HG03575 (cell line): Measurements from ENCODE around the gene NNT.
"Not testable (repeated sequence)": the region's sequence is repeated elsewhere in the genome, so short reads cannot be mapped to it uniquely, and the experiment has no call there.

ENCODE experiments used
- ATAC-seq: cut with Tn5 transposase; IDR thresholded peaks from one replicate; pipeline ENCODE4 v1.9.1; 2021; ENCODE audit not compliant: unreplicated experiment, insufficient number of reproducible peaks, low FRiP score; ENCODE audit errors: extremely low read depth

Gene NNT

GRCh38 chr5:43581398-43581797 lies 21.6 kb upstream of the NNT start:
- ATAC-seq: no peak

- no peak for ATAC-seq
These were observed 20.6 kb upstream of the NNT start for GRCh38 chr5:43582082-43583005.

GRCh38 chr5:43583724-43584123 lies 19.3 kb upstream of the NNT start:
- ATAC-seq: no peak

GRCh38 chr5:43584166-43584699 lies 18.7 kb upstream of the NNT start:
- ATAC-seq: no peak

- ATAC-seq: no peak
These were observed 14.1 kb upstream of the NNT start for GRCh38 chr5:43588842-43589241.

- ATAC-seq: no peak
These were observed 13.7 kb upstream of the NNT start for GRCh38 chr5:43589310-43589709.

- ATAC-seq: no peak
These were observed 12.3 kb upstream of the NNT start for GRCh38 chr5:43590700-43591099.

- ATAC-seq: no peak
These were observed 10.6 kb upstream of the NNT start for GRCh38 chr5:43592363-43592762.

- not testable (repeated sequence) for ATAC-seq
These were observed 4.1 kb upstream of the NNT start for GRCh38 chr5:43598927-43599326.

- ATAC-seq: no peak
These were observed 1.3 kb upstream of the NNT start for GRCh38 chr5:43601454-43602260.

- ATAC-seq: peak; percentile 59
These were observed 601 bp downstream of the NNT start for GRCh38 chr5:43603344-43604217.

GRCh38 chr5:43604699-43605098 lies 1.7 kb downstream of the NNT start:
- no peak for ATAC-seq

GRCh38 chr5:43606351-43606750 lies 3.4 kb downstream of the NNT start:
- ATAC-seq: no peak

GRCh38 chr5:43608406-43608805 lies 5.4 kb downstream of the NNT start:
- no peak for ATAC-seq

- no peak for ATAC-seq
These were observed 6.8 kb downstream of the NNT start for GRCh38 chr5:43609752-43610151.

- no peak for ATAC-seq
These were observed 10.4 kb downstream of the NNT start for GRCh38 chr5:43613370-43613769.

- no peak for ATAC-seq
These were observed 12.6 kb downstream of the NNT start for GRCh38 chr5:43615445-43616184.

GRCh38 chr5:43616535-43616934 lies 13.6 kb downstream of the NNT start:
- ATAC-seq: no peak
